Panc1 (cell line): Measurements from ENCODE around the gene PLCG2. TPM values are rescaled to one million over a fixed set of nuclear protein-coding genes. Genes with fewer than 3 reads are reported as not detected.

Source experiments
- ATAC-seq: fragments of 200-7000 bp; cut with Tn5 transposase; 2 replicates; pipeline ENCODE4 v1.9.1; 2020; ENCODE audit warnings: mild to moderate bottlenecking, moderate library complexity
- BruUV-seq: library from RNA; stranded (reverse); fragments of 400-500 nt; replicated peaks from 2 replicates; lab custom pipeline; 2021; lab: Mats Ljungman, UMichigan
- CTCF ChIA-PET: fragments of 300-600 bp; sonication (Branson Sonifier 250); formaldehyde crosslinking; loops from one replicate; lab custom pipeline; 2022; ENCODE audit warnings: antibody characterized with exemption; lab: Charles Lee
- POLR2A ChIA-PET: fragments of 300-600 bp; sonication (Branson Sonifier 250); formaldehyde crosslinking; loops from one replicate; lab custom pipeline; 2022; ENCODE audit warnings: antibody characterized with exemption; lab: Charles Lee
- DNase-seq: peaks from one replicate; pipeline ENCODE4 v3.0.0-alpha.2; 2010; ENCODE audit warnings: low read depth, low spot score
- H3K27ac ChIP-seq: 2 replicates; pipeline ENCODE4 v1.5.1; 2011; ENCODE audit warnings: mild to moderate bottlenecking, low read length, inconsistent platforms
- H3K27me3 ChIP-seq: fragments of 200-500 bp; sonication (Bioruptor generic); 2 replicates; pipeline ENCODE4 v1.6.0; 2014; ENCODE audit warnings: low read length, inconsistent platforms; ENCODE audit not compliant: control insufficient read depth, insufficient read depth
- H3K36me3 ChIP-seq: fragments of 200-500 bp; sonication (Bioruptor generic); 2 replicates; pipeline ENCODE4 v1.5.1; 2014; ENCODE audit warnings: inconsistent platforms, mild to moderate bottlenecking, low read length, moderate library complexity; ENCODE audit not compliant: control insufficient read depth, insufficient read depth
- H3K4me1 ChIP-seq: 2 replicates; pipeline ENCODE4 v1.5.1; 2011; ENCODE audit warnings: inconsistent platforms, mild to moderate bottlenecking, low read length, moderate library complexity; ENCODE audit not compliant: control insufficient read depth, insufficient read depth
- H3K4me3 ChIP-seq, 2 experiments: 2 replicates each; pipeline ENCODE4 v1.5.1; 2011 to 2012; ENCODE audit warnings: low read depth in 2 of 2, low read length in 2 of 2, mild to moderate bottlenecking in 2 of 2, inconsistent platforms in 1 of 2, moderate library complexity in 1 of 2
- H3K9me3 ChIP-seq: fragments of 200-500 bp; sonication (Bioruptor generic); 2 replicates; pipeline ENCODE4 v1.5.1; 2014; ENCODE audit warnings: low read depth, mild to moderate bottlenecking, inconsistent platforms, low read length, moderate library complexity; ENCODE audit not compliant: control insufficient read depth, insufficient read depth
- CTCF ChIP-seq: fragments of 450-650 bp; IDR thresholded peaks from 2 replicates; pipeline ENCODE4 v1.5.1; 2017; ENCODE audit warnings: mild to moderate bottlenecking
- POLR2AphosphoS5 ChIP-seq: IDR thresholded peaks from 2 replicates; pipeline ENCODE4 v1.6.1; 2012; ENCODE audit warnings: mild to moderate bottlenecking, low read depth, low read length, moderate library complexity
- SIN3A ChIP-seq: IDR thresholded peaks from 2 replicates; pipeline ENCODE4 v1.6.1; 2012; ENCODE audit warnings: low read depth, mild to moderate bottlenecking, low read length, moderate library complexity, borderline replicate concordance; ENCODE audit not compliant: insufficient read depth
- TCF7L2 ChIP-seq: IDR thresholded peaks from 2 replicates; pipeline ENCODE4 v1.6.1; 2011; ENCODE audit warnings: mild to moderate bottlenecking, low read depth, low read length, inconsistent platforms
- in situ Hi-C: cut with HindIII; loops from 2 replicates; pipeline ENCODE4 v1.10.0; 2016; ENCODE audit warnings: low sequenced_read_pairs, low pct_unique_long_range_greater_than_20kb
- intact Hi-C: fragments of 100-400 bp; cut with micrococcal nuclease; formaldehyde crosslinking; loops from one replicate; pipeline ENCODE4 v1.10.0; 2022; ENCODE audit not compliant: unreplicated experiment
- total RNA-seq: library from RNA; stranded (reverse); gene quantifications from one replicate; pipeline ENCODE4 v1.2.1, GENCODE V29; 2021; ENCODE audit not compliant: unreplicated experiment
- TF ChIP-seq, protein P1 (sequence below), 2 experiments: IDR thresholded peaks; 2 replicates each; pipeline ENCODE4 v1.6.1; 2011 to 2012; ENCODE audit warnings: low read depth in 2 of 2, control low read depth in 1 of 2, low read length in 1 of 2, mild to moderate bottlenecking in 1 of 2, moderate library complexity in 1 of 2; ENCODE audit not compliant: insufficient read depth in 1 of 2

PLCG2 gene
- total RNA-seq, 1 experiment from 2014 or later: 10.8 TPM

- DNase-seq: no peak
- no peak for ATAC-seq
- Histone ChIP-seq H3K27me3 (peaks cover 2% of the 10 kb centered on the region; the same call in 1 of the 2 replicates), H3K36me3 (no peaks in the 10 kb centered on the region; the same call in 1 of the 2 replicates), H3K4me3 (no peak overlapping the region), H3K4me1 (no peaks in the 10 kb centered on the region), H3K9me3 (no peaks in the 10 kb centered on the region), H3K27ac (no peak overlapping the region)
- no TSS peak for BruUV-seq
- TF ChIP-seq, protein P1, sequence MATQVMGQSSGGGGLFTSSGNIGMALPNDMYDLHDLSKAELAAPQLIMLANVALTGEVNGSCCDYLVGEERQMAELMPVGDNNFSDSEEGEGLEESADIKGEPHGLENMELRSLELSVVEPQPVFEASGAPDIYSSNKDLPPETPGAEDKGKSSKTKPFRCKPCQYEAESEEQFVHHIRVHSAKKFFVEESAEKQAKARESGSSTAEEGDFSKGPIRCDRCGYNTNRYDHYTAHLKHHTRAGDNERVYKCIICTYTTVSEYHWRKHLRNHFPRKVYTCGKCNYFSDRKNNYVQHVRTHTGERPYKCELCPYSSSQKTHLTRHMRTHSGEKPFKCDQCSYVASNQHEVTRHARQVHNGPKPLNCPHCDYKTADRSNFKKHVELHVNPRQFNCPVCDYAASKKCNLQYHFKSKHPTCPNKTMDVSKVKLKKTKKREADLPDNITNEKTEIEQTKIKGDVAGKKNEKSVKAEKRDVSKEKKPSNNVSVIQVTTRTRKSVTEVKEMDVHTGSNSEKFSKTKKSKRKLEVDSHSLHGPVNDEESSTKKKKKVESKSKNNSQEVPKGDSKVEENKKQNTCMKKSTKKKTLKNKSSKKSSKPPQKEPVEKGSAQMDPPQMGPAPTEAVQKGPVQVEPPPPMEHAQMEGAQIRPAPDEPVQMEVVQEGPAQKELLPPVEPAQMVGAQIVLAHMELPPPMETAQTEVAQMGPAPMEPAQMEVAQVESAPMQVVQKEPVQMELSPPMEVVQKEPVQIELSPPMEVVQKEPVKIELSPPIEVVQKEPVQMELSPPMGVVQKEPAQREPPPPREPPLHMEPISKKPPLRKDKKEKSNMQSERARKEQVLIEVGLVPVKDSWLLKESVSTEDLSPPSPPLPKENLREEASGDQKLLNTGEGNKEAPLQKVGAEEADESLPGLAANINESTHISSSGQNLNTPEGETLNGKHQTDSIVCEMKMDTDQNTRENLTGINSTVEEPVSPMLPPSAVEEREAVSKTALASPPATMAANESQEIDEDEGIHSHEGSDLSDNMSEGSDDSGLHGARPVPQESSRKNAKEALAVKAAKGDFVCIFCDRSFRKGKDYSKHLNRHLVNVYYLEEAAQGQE (IDR thresholded peaks at IDR 0.05; ENCODE audit: insufficient read depth in 1 of 2, low read depth in 2 of 2, low read length in 1 of 2): no peak
- TF ChIP-seq CTCF: no peak
- POLR2A ChIA-PET: no interaction called here
- intact Hi-C loops: no loop called here
- CTCF ChIA-PET: no interaction called here
- in situ Hi-C loops: no loop called here
Measured at GRCh38 chr16:81987121-81987520, 208.0 kb downstream of the PLCG2 start.

DNA sequence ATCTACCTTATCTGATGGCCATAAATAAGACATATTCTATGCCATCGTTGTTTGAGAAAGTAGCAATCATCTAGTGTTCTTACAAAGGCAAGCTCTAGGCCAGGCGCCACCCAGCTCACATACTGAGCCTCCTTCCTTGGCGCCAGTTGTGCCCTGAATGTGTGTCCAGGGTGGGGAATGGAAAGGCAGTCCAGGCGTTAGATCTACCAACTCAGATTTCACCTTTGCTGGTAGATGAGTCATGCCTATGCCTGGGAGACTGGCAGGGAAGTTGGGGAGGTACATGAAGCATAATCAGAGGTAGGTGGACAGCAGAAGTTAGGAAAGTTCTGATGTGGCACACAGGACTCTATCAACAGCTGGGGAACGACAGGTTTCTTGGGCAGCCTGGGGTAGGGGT, 208.6 kb downstream of the PLCG2 start:
- no peaks in the 10 kb centered on the region; the same call in 1 of the 2 replicates for H3K36me3 ChIP-seq
- BruUV-seq: no TSS peak
- peaks cover 2% of the 10 kb centered on the region; the same call in 1 of the 2 replicates for H3K27me3 ChIP-seq
- H3K27ac ChIP-seq: no peak overlapping the region
- ChIA-PET CTCF (no interaction called here), POLR2A (no interaction called here)
- H3K4me1 ChIP-seq: no peaks in the 10 kb centered on the region
- no peak for TF ChIP-seq CTCF
- TF ChIP-seq POLR2AphosphoS5: no peak
- no peak for TF ChIP-seq TCF7L2
- TF ChIP-seq, protein P1 (IDR thresholded peaks at IDR 0.05; ENCODE audit: insufficient read depth in 1 of 2, low read depth in 2 of 2, low read length in 1 of 2): no peak
- no peak for TF ChIP-seq SIN3A
- DNase-seq (no peak), ATAC-seq (no peak)
- no peaks in the 10 kb centered on the region for H3K9me3 ChIP-seq
- intact Hi-C loops: no loop called here
- no peak overlapping the region for H3K4me3 ChIP-seq
- in situ Hi-C loops: no loop called here
